Astrocyte (in vitro differentiated cells and primary cell): ENCODE data around the gene CARS1.

ENCODE experiments used
- CTCF ChIP-seq: IDR thresholded peaks from 2 replicates; pipeline ENCODE4 v1.5.1; 2011; ENCODE audit warnings: low read depth, mild to moderate bottlenecking, inconsistent platforms, low read length, moderate library complexity; ENCODE audit not compliant: insufficient read depth
- EZH2 ChIP-seq: IDR thresholded peaks from 2 replicates; pipeline ENCODE4 v1.6.1; 2012; ENCODE audit warnings: mild to moderate bottlenecking, low read length, inconsistent platforms; ENCODE audit not compliant: insufficient read depth

DNA sequence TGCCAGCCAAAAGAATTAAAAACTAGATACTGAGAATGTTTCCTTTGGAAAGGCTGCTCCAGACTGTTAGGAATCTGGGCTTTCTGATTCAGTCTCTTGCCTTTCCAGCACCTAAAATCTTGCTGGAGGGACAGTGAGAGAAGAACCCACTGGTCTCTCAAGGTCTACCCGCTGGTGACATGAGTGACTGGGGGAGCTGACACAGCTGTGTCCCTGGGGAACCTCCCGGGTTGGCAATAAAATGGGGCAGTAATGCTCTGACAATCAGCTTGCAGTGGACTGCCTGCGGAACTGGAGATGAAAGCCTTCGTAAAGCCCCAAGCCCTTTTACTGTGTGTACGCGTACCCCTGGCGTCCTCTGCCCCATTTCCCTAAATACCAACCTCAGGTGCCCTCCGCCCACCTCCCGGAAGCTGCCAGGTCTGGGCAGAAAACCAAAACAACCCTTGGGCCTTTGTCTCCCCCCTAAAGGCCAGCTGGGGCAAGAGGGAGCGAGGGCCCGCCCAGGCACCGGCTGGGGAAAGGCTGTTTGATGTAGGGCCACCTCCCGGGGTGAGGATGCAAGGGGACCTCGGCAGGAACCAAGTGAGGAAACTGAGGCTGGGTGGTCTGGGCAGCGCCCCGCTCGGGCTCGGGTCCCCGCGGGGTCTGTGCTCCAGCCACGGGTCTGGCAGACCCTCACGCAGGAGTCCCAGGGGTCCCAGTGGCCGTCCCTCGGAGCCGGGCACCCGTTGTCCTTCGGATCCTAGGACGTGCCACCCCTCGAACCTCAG, 741 bp downstream of the CARS1 start:
- no peak for TF ChIP-seq EZH2
- no peak for TF ChIP-seq CTCF
